K562 (cell line): ENCODE measurements around the gene NAGS. TPM values are rescaled to one million over a fixed set of nuclear protein-coding genes. Genes with fewer than 3 reads are reported as not detected.

Experiments used
- polyA plus RNA-seq, 8 experiments: library from polyadenylated mRNA; depleted of rRNA in 4 of 8; stranded (reverse) in 5 of 8; unstranded in 3 of 8; fragments of >200 nt; fragmentation: Nextera tagmentation in 2 of 8; fragmentation: Illumina TruSeq in 1 of 8; extraction: Ambion mirVana in 2 of 8; extraction: Trizol in 1 of 8; gene quantifications; 2 replicates each; pipeline versions ENCODE4 v1.2.1 to v1.2.3, GENCODE V29; 2011 to 2014; ENCODE audit warnings: inconsistent platforms in 1 of 8, missing spikeins in 1 of 8
- small RNA-seq: library from RNA; depleted of rRNA; stranded (forward); fragments of <200 nt; gene quantifications from one replicate; pipeline ENCODE3, GENCODE V24; 2014
- total RNA-seq, 7 experiments: library from RNA; depleted of rRNA in 6 of 7; stranded (reverse); fragments of >200 nt in 6 of 7; fragmentation: Illumina TruSeq in 2 of 7; extraction: Trizol in 2 of 7; gene quantifications; 2 replicates each; pipeline versions ENCODE4 v1.2.1 to v1.2.3, GENCODE V29; 2011 to 2021; ENCODE audit warnings: low replicate concordance in 1 of 7

NAGS gene
- total and polyA plus RNA-seq, 9 of the 15 experiments (the other 6 are each of a cell fraction or from before 2014, with no cell fraction given): not detected

Small RNA genes within 50 kb of the gene (small RNA-seq; reads per million reads assigned to genes)
- not detected for gene RF00012

Other genes with a start within 250 kb of the NAGS start
Only the 7 nearest of the 17 such genes appear.
- gene MPP2, start 97.1 kb upstream of the NAGS start, total RNA-seq (2014; rRNA removed): 0.14 and 0.41 TPM in 2 replicates
- gene MPP2, start 97.1 kb upstream of the NAGS start, total RNA-seq (2014; rRNA removed; fragmentation: Illumina TruSeq; extraction: Trizol): 0.35 and 0.44 TPM in 2 replicates
- 0.26 and 0.33 TPM in 2 replicates for gene MPP2, start 97.1 kb upstream of the NAGS start, total RNA-seq (2015; rRNA removed; fragmentation: Illumina TruSeq; extraction: Trizol)
- 0.45 and 0.53 TPM in 2 replicates for gene MPP2, start 97.1 kb upstream of the NAGS start, total RNA-seq (2021)
- gene MPP2, start 97.1 kb upstream of the NAGS start, polyA plus RNA-seq (2011; rRNA removed): 1.0 and 1.2 TPM in 2 replicates
- gene MPP2, start 97.1 kb upstream of the NAGS start, polyA plus RNA-seq (2014; fragmentation: Illumina TruSeq; extraction: Trizol): 0.24 and 0.28 TPM in 2 replicates
- under 1 TPM; 0.04 TPM for gene MPP2, start 97.1 kb upstream of the NAGS start, polyA plus RNA-seq (2014; fragmentation: Nextera tagmentation; extraction: Ambion mirVana)
- gene MPP2, start 97.1 kb upstream of the NAGS start, polyA plus RNA-seq (2014; rRNA removed): 0.12 and 0.39 TPM in 2 replicates
- not detected in 2 replicates for gene PPY, start 62.1 kb upstream of the NAGS start, total RNA-seq (2014; rRNA removed)
- not detected in 2 replicates for gene PPY, start 62.1 kb upstream of the NAGS start, total RNA-seq (2014; rRNA removed; fragmentation: Illumina TruSeq; extraction: Trizol)
- gene PPY, start 62.1 kb upstream of the NAGS start, total RNA-seq (2015; rRNA removed; fragmentation: Illumina TruSeq; extraction: Trizol): not detected in 2 replicates
- not detected in 2 replicates for gene PPY, start 62.1 kb upstream of the NAGS start, total RNA-seq (2021)
- not detected in 2 replicates for gene PPY, start 62.1 kb upstream of the NAGS start, polyA plus RNA-seq (2011; rRNA removed)
- not detected in 2 replicates for gene PPY, start 62.1 kb upstream of the NAGS start, polyA plus RNA-seq (2014; fragmentation: Illumina TruSeq; extraction: Trizol)
- not detected for gene PPY, start 62.1 kb upstream of the NAGS start, polyA plus RNA-seq (2014; fragmentation: Nextera tagmentation; extraction: Ambion mirVana)
- 1.9 TPM in 1 of 2 replicates, not detected in the other for gene PPY, start 62.1 kb upstream of the NAGS start, polyA plus RNA-seq (2014; rRNA removed)
- gene PYY, start 50.7 kb upstream of the NAGS start, total RNA-seq (2014; rRNA removed): not detected in 2 replicates
- not detected in 2 replicates for gene PYY, start 50.7 kb upstream of the NAGS start, total RNA-seq (2014; rRNA removed; fragmentation: Illumina TruSeq; extraction: Trizol)
- gene PYY, start 50.7 kb upstream of the NAGS start, total RNA-seq (2015; rRNA removed; fragmentation: Illumina TruSeq; extraction: Trizol): not detected in 2 replicates
- not detected in 2 replicates for gene PYY, start 50.7 kb upstream of the NAGS start, total RNA-seq (2021)
- gene PYY, start 50.7 kb upstream of the NAGS start, polyA plus RNA-seq (2011; rRNA removed): 0.09 TPM in 1 of 2 replicates, not detected in the other
- gene PYY, start 50.7 kb upstream of the NAGS start, polyA plus RNA-seq (2014; fragmentation: Illumina TruSeq; extraction: Trizol): not detected in 2 replicates
- gene PYY, start 50.7 kb upstream of the NAGS start, polyA plus RNA-seq (2014; fragmentation: Nextera tagmentation; extraction: Ambion mirVana): not detected
- gene PYY, start 50.7 kb upstream of the NAGS start, polyA plus RNA-seq (2014; rRNA removed): not detected in 2 replicates
- gene TMEM101, start 10.3 kb downstream of the NAGS start, total RNA-seq (2014; rRNA removed): 42.8 and 45.1 TPM in 2 replicates
- gene TMEM101, start 10.3 kb downstream of the NAGS start, total RNA-seq (2014; rRNA removed; fragmentation: Illumina TruSeq; extraction: Trizol): 17.8 and 22.4 TPM in 2 replicates
- gene TMEM101, start 10.3 kb downstream of the NAGS start, total RNA-seq (2015; rRNA removed; fragmentation: Illumina TruSeq; extraction: Trizol): 27.2 and 30.8 TPM in 2 replicates
- 35.6 and 37.8 TPM in 2 replicates for gene TMEM101, start 10.3 kb downstream of the NAGS start, total RNA-seq (2021)
- gene TMEM101, start 10.3 kb downstream of the NAGS start, polyA plus RNA-seq (2011; rRNA removed): 35.4 and 49.7 TPM in 2 replicates
- 21.2 and 31.4 TPM in 2 replicates for gene TMEM101, start 10.3 kb downstream of the NAGS start, polyA plus RNA-seq (2014; fragmentation: Illumina TruSeq; extraction: Trizol)
- 100 to 1,000 TPM in 1 of 2 experiments, 10 to 100 TPM in 1; 79.4 to 110 TPM for gene TMEM101, start 10.3 kb downstream of the NAGS start, polyA plus RNA-seq (2014; fragmentation: Nextera tagmentation; extraction: Ambion mirVana)
- 50.9 and 55.7 TPM in 2 replicates for gene TMEM101, start 10.3 kb downstream of the NAGS start, polyA plus RNA-seq (2014; rRNA removed)
- 53.0 and 71.1 TPM in 2 replicates for gene LSM12, start 62.0 kb downstream of the NAGS start, total RNA-seq (2014; rRNA removed)
- gene LSM12, start 62.0 kb downstream of the NAGS start, total RNA-seq (2014; rRNA removed; fragmentation: Illumina TruSeq; extraction: Trizol): 78.4 and 82.8 TPM in 2 replicates
- 95.0 and 102 TPM in 2 replicates for gene LSM12, start 62.0 kb downstream of the NAGS start, total RNA-seq (2015; rRNA removed; fragmentation: Illumina TruSeq; extraction: Trizol)
- gene LSM12, start 62.0 kb downstream of the NAGS start, total RNA-seq (2021): 104 and 108 TPM in 2 replicates
- gene LSM12, start 62.0 kb downstream of the NAGS start, polyA plus RNA-seq (2011; rRNA removed): 66.3 and 82.2 TPM in 2 replicates
- 98.5 and 124 TPM in 2 replicates for gene LSM12, start 62.0 kb downstream of the NAGS start, polyA plus RNA-seq (2014; fragmentation: Illumina TruSeq; extraction: Trizol)
- 100 to 1,000 TPM in 1 of 2 experiments, 10 to 100 TPM in 1; 89.3 to 258 TPM for gene LSM12, start 62.0 kb downstream of the NAGS start, polyA plus RNA-seq (2014; fragmentation: Nextera tagmentation; extraction: Ambion mirVana)
- 70.0 and 80.9 TPM in 2 replicates for gene LSM12, start 62.0 kb downstream of the NAGS start, polyA plus RNA-seq (2014; rRNA removed)
- 31.1 and 37.6 TPM in 2 replicates for gene G6PC3, start 66.1 kb downstream of the NAGS start, total RNA-seq (2014; rRNA removed)
- 11.4 and 11.6 TPM in 2 replicates for gene G6PC3, start 66.1 kb downstream of the NAGS start, total RNA-seq (2014; rRNA removed; fragmentation: Illumina TruSeq; extraction: Trizol)
- 24.1 and 26.8 TPM in 2 replicates for gene G6PC3, start 66.1 kb downstream of the NAGS start, total RNA-seq (2015; rRNA removed; fragmentation: Illumina TruSeq; extraction: Trizol)
- 41.9 and 47.4 TPM in 2 replicates for gene G6PC3, start 66.1 kb downstream of the NAGS start, total RNA-seq (2021)
- gene G6PC3, start 66.1 kb downstream of the NAGS start, polyA plus RNA-seq (2011; rRNA removed): 46.6 and 55.1 TPM in 2 replicates
- gene G6PC3, start 66.1 kb downstream of the NAGS start, polyA plus RNA-seq (2014; fragmentation: Illumina TruSeq; extraction: Trizol): 49.5 and 60.5 TPM in 2 replicates
- 10 to 100 TPM; 10.4 to 14.8 TPM for gene G6PC3, start 66.1 kb downstream of the NAGS start, polyA plus RNA-seq (2014; fragmentation: Nextera tagmentation; extraction: Ambion mirVana)
- gene G6PC3, start 66.1 kb downstream of the NAGS start, polyA plus RNA-seq (2014; rRNA removed): 56.3 and 57.8 TPM in 2 replicates
- 26.2 and 29.6 TPM in 2 replicates for gene HDAC5, start 119.0 kb downstream of the NAGS start, total RNA-seq (2014; rRNA removed)
- gene HDAC5, start 119.0 kb downstream of the NAGS start, total RNA-seq (2014; rRNA removed; fragmentation: Illumina TruSeq; extraction: Trizol): 4.7 and 6.5 TPM in 2 replicates
- 8.0 and 8.7 TPM in 2 replicates for gene HDAC5, start 119.0 kb downstream of the NAGS start, total RNA-seq (2015; rRNA removed; fragmentation: Illumina TruSeq; extraction: Trizol)
- 23.1 and 25.1 TPM in 2 replicates for gene HDAC5, start 119.0 kb downstream of the NAGS start, total RNA-seq (2021)
- 24.0 and 36.0 TPM in 2 replicates for gene HDAC5, start 119.0 kb downstream of the NAGS start, polyA plus RNA-seq (2011; rRNA removed)
- gene HDAC5, start 119.0 kb downstream of the NAGS start, polyA plus RNA-seq (2014; fragmentation: Illumina TruSeq; extraction: Trizol): 16.4 and 20.5 TPM in 2 replicates
- under 1 TPM; 0.45 to 0.73 TPM for gene HDAC5, start 119.0 kb downstream of the NAGS start, polyA plus RNA-seq (2014; fragmentation: Nextera tagmentation; extraction: Ambion mirVana)
- 18.6 and 20.2 TPM in 2 replicates for gene HDAC5, start 119.0 kb downstream of the NAGS start, polyA plus RNA-seq (2014; rRNA removed)